Activated T-helper 1 cell treated with Interleukin-2 at 50 U/mL for 16 hours (primary cell): Measurements from ENCODE around the gene URB1.

ENCODE experiments used
- DNase-seq: peaks from one replicate; pipeline ENCODE4 v3.0.0-alpha.2; 2020; ENCODE audit warnings: low read depth

The URB1 gene

GRCh38 chr21:32340863-32341848 lies 51.7 kb downstream of the URB1 start:
- DNase-seq, result no peak

GRCh38 chr21:32338209-32338921 lies 54.4 kb downstream of the URB1 start:
- no peak for DNase-seq

DNA sequence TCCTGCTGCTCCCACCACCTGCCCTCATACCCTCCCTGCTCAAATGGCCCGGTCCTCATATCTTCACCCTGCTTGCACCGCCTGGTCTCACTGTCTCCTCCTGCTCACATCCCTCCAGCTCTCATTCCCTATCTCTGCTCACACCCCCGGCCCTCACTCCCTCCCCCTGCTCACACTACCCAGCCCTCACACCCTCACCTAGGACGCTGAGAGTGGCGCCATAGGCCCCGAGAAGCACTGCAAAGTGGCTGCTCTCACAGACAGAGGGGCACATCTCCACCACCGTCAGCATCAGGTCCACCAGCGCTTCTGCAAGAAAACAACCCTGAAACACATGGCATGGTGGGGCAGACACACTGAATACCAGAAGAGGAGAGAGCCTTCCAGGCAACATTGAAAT lies 55.6 kb downstream of the URB1 start:
- DNase-seq, result no peak

GRCh38 chr21:32336711-32337110 lies 56.1 kb downstream of the URB1 start:
- no peak for DNase-seq

- DNase-seq, result no peak
Observed at GRCh38 chr21:32335601-32336575, 56.9 kb downstream of the URB1 start.

- DNase-seq, result no peak
Observed at GRCh38 chr21:32334980-32335531, 57.8 kb downstream of the URB1 start.

DNA sequence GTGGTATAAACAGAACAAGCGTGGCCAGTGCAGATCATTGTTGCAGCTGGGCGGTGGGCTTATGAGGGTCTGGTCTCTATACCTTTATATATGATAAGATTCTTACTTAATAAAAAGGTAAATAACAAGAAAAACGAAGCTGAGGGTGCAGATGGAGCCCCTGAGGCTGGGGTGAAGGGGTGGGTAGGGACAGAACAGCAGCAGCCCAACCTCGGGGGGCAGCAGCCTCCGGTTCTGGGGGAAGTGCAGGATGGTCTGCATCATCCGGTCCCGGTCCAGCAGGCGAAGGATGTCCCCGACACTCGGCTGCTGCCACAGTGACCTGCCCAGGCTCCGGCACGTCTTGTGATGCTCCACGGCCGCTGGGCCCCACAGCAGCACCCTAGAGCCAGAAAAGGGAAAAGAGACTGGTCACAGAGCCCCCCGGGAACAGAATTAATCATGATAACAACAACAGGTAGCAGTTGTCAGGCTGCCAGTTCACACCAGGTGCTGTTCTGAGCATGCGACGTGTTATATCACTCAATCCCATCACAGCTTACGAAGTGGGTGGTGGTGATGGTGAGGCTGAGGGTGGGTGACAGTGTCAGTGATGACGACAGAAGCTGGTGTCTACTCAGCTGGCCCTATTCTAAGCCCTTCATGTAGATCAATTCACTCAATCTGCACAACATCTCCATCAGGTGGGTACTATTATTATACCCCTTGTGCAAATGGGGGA lies 58.7 kb downstream of the URB1 start:
- no peak for DNase-seq

DNA sequence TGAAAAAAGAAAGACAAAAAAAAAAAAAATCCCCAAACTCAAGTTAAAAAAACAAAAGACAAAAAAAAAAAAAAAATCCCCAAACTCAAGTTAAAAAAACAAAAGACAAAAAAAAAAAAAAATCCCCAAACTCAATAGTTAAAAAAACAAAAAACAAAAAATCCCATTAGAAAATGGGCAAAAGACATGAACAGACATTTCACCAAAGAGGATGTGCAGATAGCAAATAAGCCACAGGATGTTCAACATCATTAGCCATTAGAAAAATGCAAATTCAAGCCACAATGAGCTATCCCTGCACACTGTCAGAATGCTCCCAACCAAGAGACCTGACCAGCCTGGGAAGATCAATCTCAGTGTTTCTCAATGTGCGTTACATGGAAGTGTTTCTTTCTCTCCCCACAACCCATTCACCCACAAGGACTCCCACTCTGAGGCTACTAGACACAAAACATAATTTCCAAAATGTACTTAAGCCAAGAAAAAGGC lies 60.3 kb downstream of the URB1 start:
- DNase-seq, result no peak

DNA sequence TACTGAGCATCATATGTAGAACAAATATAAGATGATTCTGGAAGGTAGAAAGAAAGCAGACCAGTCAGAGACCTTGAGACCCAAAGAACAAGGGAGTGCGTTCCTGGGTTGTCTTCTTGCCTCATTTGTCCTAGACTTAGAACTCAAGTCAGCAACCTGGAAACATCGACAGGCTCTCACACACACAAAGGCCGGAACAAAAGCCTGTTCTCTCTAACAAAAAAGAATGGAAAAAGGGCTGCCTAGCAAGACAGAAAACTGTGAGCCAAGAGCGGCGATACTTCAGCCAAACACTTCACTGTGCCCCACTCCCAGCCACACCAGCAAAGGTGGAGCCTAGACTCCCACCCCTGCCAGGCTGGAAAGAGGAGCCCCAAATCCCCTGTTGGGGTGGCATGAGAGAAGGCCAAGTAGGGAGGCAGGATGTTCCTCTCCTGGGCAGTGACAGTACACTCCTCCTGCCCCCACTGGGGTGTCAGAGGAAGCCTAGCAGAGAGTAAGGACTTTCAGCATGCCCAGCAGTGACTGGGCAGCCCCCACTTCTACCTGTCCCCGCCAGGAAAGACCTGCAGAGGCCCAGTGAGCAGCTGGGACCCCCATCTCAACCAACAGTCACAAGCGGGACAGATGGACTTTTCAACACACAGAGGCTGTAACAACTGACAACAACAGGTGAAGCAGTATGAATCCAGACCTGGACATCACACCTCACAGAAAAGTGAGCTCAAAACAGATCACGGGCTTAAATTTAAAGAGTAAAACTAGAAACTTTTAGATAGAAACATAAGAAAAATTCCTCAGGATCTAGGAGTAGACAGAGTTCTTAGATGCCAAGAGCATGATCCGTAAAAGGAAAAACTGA lies 61.1 kb downstream of the URB1 start:
- no peak for DNase-seq

GRCh38 chr21:32330784-32331311 lies 62.0 kb downstream of the URB1 start:
- DNase-seq, result no peak

DNA sequence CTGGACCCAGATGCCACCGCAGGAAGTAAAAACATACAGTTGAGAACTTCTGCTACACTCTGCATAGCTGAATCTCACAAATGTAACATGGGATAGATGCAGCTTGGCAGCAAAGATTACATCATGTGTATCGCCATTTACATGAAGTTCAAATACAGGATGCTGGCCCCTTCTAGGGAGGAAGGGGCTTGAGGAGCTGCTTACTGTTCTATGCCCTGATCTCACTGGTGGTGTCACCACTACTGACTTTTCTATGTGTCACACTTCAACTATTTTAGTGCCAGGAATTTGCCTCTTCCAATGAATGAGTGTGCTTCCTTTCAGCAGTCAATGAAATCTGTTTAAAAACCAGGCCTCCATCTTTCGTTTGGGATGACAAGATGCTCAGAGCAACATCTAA lies 63.0 kb downstream of the URB1 start:
- DNase-seq, result no peak

- DNase-seq, result no peak
Observed at GRCh38 chr21:32329331-32329730, 63.5 kb downstream of the URB1 start.

DNA sequence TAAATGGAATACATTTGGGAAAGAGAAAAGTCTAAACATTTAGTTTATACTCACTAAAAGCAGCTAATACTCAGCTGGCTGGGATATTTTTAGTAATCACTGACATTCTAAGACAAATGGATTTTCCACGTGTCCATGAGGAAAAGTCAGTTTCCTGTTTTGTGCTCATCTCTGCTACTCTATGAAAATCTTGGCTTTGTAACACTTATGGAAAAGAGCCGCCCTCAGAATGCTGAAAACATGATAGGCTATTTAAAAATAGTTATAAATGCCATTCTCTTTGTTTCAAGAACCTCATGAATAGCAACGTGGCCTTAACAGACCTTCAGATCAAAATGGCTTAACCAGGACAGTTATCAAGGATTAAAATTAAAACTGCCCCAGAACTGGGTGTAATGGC lies 64.2 kb downstream of the URB1 start:
- DNase-seq, result no peak

GRCh38 chr21:32325706-32326105 lies 67.1 kb downstream of the URB1 start:
- DNase-seq, result no peak

DNA sequence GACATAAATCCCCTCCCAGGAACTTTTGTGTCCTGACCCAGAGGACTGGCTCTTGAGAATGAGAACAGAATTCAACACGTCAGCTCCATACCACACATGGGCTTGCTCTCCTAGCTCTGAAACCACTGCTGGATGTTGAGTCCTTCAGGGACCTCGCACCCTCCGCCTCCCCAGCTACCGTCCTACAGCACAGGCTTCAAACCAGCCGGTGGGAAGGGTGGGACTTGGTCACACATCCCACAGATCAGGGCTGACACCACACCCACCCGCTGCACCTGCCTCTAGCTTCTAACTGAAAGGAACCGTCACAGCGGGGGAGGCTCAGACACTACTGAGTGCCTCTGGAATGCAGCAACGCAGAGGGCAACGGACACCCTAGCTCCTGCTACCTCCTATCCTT lies 70.1 kb downstream of the URB1 start:
- no peak for DNase-seq

DNA sequence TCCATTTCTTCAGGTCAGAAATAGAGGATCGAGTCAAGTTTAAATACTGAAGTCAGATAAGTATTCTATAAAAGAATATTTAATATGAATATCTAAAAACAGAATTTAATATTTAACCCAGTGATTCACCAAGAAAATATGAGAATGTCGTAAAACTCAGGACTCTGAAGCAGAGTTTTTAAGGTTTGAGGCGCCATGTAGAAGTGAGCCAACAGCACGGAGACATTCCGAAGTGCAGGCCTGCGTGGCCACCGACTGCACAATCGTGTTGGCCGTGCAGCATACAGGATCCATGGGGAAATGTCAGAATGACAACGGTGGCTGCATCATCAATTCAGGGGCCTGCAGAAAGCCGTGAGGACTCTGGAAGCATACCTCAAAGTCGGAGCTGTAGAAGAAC lies 70.7 kb downstream of the URB1 start:
- DNase-seq, result no peak

DNA sequence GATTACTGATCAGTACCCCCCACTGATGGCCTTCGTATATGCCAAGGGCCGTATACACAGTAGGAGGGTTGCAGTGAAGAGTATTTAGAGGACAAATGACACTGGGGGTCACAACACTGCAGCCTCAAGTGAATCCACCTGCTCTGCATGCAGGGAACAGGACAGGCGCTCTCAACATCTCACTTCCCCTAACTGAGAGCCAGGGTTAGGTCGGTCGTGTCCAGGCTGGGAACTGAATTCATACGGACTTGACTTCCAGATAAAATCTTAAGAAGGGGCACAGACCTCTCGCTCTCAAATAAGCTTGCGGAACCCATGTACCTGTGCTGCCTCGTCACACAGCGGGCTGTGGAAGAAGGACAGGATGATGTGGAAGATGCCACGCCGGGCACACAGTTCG lies 71.3 kb downstream of the URB1 start:
- DNase-seq, result no peak

GRCh38 chr21:32320726-32321125 lies 72.1 kb downstream of the URB1 start:
- DNase-seq, result no peak

DNA sequence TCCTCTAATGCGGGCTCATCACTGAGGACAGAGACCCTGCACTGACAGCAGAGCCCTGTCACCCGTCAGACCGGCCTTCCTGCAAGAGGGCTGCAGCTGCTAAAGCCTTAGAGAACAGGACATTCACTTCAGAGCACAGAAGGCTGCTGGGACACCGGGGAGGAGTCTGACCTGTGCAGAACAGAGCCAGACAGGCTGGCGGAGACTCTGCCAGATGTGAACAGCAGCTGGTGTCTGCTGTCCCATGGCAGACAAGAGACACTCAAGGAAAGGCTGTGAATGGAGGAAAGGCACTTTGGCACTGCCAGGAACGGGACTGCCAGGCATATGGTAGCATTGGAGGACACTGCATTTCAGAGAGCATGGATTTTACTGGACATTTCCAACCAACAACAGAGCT lies 72.8 kb downstream of the URB1 start:
- DNase-seq, result no peak

DNA sequence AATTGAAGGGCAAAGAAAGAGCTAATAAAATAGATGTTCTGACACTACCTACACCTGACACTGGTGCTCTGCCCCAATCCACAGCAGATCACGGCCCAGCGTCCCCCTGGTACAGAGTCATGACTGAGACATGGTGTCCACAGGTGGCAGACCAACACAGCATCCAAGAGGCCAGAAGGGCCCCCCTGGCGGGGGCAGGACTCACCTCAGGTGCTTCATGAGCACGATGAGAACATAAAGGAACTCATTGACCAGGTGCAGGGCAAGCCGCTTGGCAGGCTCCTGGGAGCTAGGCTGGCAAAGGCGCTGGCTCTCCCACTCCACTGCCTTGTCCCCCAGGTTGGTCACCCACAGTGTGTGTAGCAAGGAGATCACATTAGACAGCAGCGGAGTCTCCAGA lies 73.8 kb downstream of the URB1 start:
- no peak for DNase-seq
